Activated B cell treated with CpG ODN at 0.5 μM for 24 hours (primary cell): Measurements from ENCODE around the gene DNAAF8. TPM values are rescaled to one million over a fixed set of nuclear protein-coding genes. Genes with fewer than 3 reads are reported as not detected.

ENCODE experiments used
- ATAC-seq: fragments of 200-7000 bp; cut with Tn5 transposase; one replicate; pipeline ENCODE4 v1.10.0; 2021; ENCODE audit warnings: low read depth, mild to moderate bottlenecking, moderate library complexity
- CTCF ChIA-PET: fragments of 350-600 bp; sonication (Branson Sonifier 250); formaldehyde crosslinking; loops from one replicate; lab custom pipeline; 2021; ENCODE audit warnings: antibody characterized with exemption; lab: Charles Lee
- POLR2A ChIA-PET: fragments of 350-600 bp; sonication (Branson Sonifier 250); formaldehyde crosslinking; loops from one replicate; lab custom pipeline; 2021; ENCODE audit warnings: antibody characterized with exemption; lab: Charles Lee
- DNase-seq: peaks from one replicate; pipeline ENCODE4 v3.0.0; 2022
- H3K27ac Mint-ChIP-seq: one replicate; pipeline ENCODE4 v1.8.0; 2020; ENCODE audit warnings: mixed read lengths
- H3K27me3 Mint-ChIP-seq: one replicate; pipeline ENCODE4 v1.8.0; 2021; ENCODE audit warnings: mixed read lengths
- H3K36me3 Mint-ChIP-seq: one replicate; pipeline ENCODE4 v1.8.0; 2021; ENCODE audit warnings: low read depth, mixed read lengths
- H3K4me1 Mint-ChIP-seq: one replicate; pipeline ENCODE4 v1.8.0; 2021; ENCODE audit warnings: mixed read lengths
- H3K4me3 Mint-ChIP-seq: one replicate; pipeline ENCODE4 v1.8.0; 2020; ENCODE audit warnings: mild to moderate bottlenecking, mixed read lengths
- H3K9me3 Mint-ChIP-seq: one replicate; pipeline ENCODE4 v1.8.0; 2020; ENCODE audit warnings: mixed read lengths
- CTCF ChIP-seq: fragments of 200-600 bp; IDR thresholded peaks from one replicate; pipeline ENCODE4 v1.8.0; 2022; ENCODE audit warnings: antibody characterized with exemption, mild to moderate bottlenecking
- intact Hi-C: fragments of 100-400 bp; cut with micrococcal nuclease; formaldehyde crosslinking; loops from one replicate; pipeline ENCODE4 v1.15.1; 2024
- total RNA-seq: library from RNA; stranded (reverse); gene quantifications from 2 replicates; pipeline ENCODE4 v1.2.3, GENCODE V29; 2022

Gene DNAAF8
- total RNA-seq, 1 donor from 2014 or later: 0.31 TPM

- no peak for TF ChIP-seq CTCF
- intact Hi-C loops: no loop called here
- Mint-ChIP-seq H3K27ac (no peak overlapping the region), H3K4me3 (no peak overlapping the region), H3K27me3 (no peaks in the 10 kb centered on the region), H3K4me1 (peaks cover 17% of the 10 kb centered on the region), H3K36me3 (no peaks in the 10 kb centered on the region), H3K9me3 (no peaks in the 10 kb centered on the region)
- ChIA-PET CTCF (no interaction called here), POLR2A (interaction anchor here (0.6 kb wide), 1 partner anchor 47 kb away, joined by 3 read pairs; no protein-coding TSS in a partner anchor)
- ATAC-seq (no peak), DNase-seq (no peak)
Observed at GRCh38 chr16:4796982-4797804, 62.9 kb downstream of the DNAAF8 start.

GRCh38 chr16:4797805-4798252, 63.5 kb downstream of the DNAAF8 start:
- peaks cover 17% of the 10 kb centered on the region for H3K4me1 Mint-ChIP-seq

GRCh38 chr16:4798456-4798855, 64.1 kb downstream of the DNAAF8 start:
- H3K36me3 Mint-ChIP-seq: no peaks in the 10 kb centered on the region
- no peak overlapping the region for H3K4me3 Mint-ChIP-seq
- DNase-seq: no peak
- peaks cover 21% of the 10 kb centered on the region for H3K4me1 Mint-ChIP-seq
- ChIA-PET POLR2A (no interaction called here), CTCF (no interaction called here)
- H3K27me3 Mint-ChIP-seq: no peaks in the 10 kb centered on the region
- no peak overlapping the region for H3K27ac Mint-ChIP-seq
- intact Hi-C loops: no loop called here
- TF ChIP-seq CTCF: no peak
- no peak for ATAC-seq
- H3K9me3 Mint-ChIP-seq: no peaks in the 10 kb centered on the region

More at GRCh38 chr16:4797805-4798252, 63.5 kb downstream of the DNAAF8 start:
- Mint-ChIP-seq H3K27ac (no peak overlapping the region), H3K9me3 (no peaks in the 10 kb centered on the region), H3K36me3 (no peaks in the 10 kb centered on the region), H3K27me3 (no peaks in the 10 kb centered on the region), H3K4me3 (no peak overlapping the region)
- ChIA-PET POLR2A (no interaction called here), CTCF (no interaction called here)
- intact Hi-C loops: no loop called here
- DNase-seq (no peak), ATAC-seq (no peak)
- TF ChIP-seq CTCF: no peak

Other genes with a start within 250 kb of the DNAAF8 start
- gene CDIP1, start 195.8 kb upstream of the DNAAF8 start, total RNA-seq: 12.5 and 12.9 TPM in 2 replicates
- gene C16orf96, start 178.2 kb upstream of the DNAAF8 start, total RNA-seq: 0.13 and 0.15 TPM in 2 replicates
- gene UBALD1, start 119.6 kb upstream of the DNAAF8 start, total RNA-seq: 17.2 and 23.4 TPM in 2 replicates
- gene MGRN1, start 109.7 kb upstream of the DNAAF8 start, total RNA-seq: 69.6 and 88.6 TPM in 2 replicates
- gene NUDT16L1, start 41.0 kb upstream of the DNAAF8 start, total RNA-seq: 32.0 and 32.9 TPM in 2 replicates
- gene ANKS3, start 266 bp upstream of the DNAAF8 start, total RNA-seq: 17.9 and 21.9 TPM in 2 replicates
- gene ZNF500, start 32.6 kb downstream of the DNAAF8 start, total RNA-seq: 14.3 and 19.1 TPM in 2 replicates
- not detected in 2 replicates for gene SEPTIN12, start 53.8 kb downstream of the DNAAF8 start, total RNA-seq
- gene SMIM22, start 60.8 kb downstream of the DNAAF8 start, total RNA-seq: not detected in 2 replicates
- 5.4 and 6.8 TPM in 2 replicates for gene ROGDI, start 68.1 kb downstream of the DNAAF8 start, total RNA-seq
- 138 and 156 TPM in 2 replicates for gene GLYR1, start 112.8 kb downstream of the DNAAF8 start, total RNA-seq
- 33.4 and 36.1 TPM in 2 replicates for gene UBN1, start 112.9 kb downstream of the DNAAF8 start, total RNA-seq
- 0.04 TPM in 1 of 2 replicates, not detected in the other for gene PPL, start 202.6 kb downstream of the DNAAF8 start, total RNA-seq
- gene SEC14L5, start 223.8 kb downstream of the DNAAF8 start, total RNA-seq: not detected in 2 replicates